ENCODE measurements around the gene NEDD1. TPM values are rescaled to one million over a fixed set of nuclear protein-coding genes. Genes with fewer than 3 reads are reported as not detected.

The NEDD1 gene, protein sequence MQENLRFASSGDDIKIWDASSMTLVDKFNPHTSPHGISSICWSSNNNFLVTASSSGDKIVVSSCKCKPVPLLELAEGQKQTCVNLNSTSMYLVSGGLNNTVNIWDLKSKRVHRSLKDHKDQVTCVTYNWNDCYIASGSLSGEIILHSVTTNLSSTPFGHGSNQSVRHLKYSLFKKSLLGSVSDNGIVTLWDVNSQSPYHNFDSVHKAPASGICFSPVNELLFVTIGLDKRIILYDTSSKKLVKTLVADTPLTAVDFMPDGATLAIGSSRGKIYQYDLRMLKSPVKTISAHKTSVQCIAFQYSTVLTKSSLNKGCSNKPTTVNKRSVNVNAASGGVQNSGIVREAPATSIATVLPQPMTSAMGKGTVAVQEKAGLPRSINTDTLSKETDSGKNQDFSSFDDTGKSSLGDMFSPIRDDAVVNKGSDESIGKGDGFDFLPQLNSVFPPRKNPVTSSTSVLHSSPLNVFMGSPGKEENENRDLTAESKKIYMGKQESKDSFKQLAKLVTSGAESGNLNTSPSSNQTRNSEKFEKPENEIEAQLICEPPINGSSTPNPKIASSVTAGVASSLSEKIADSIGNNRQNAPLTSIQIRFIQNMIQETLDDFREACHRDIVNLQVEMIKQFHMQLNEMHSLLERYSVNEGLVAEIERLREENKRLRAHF
- 15.0 and 16.3 TPM in 2 replicates for total RNA-seq

DNA sequence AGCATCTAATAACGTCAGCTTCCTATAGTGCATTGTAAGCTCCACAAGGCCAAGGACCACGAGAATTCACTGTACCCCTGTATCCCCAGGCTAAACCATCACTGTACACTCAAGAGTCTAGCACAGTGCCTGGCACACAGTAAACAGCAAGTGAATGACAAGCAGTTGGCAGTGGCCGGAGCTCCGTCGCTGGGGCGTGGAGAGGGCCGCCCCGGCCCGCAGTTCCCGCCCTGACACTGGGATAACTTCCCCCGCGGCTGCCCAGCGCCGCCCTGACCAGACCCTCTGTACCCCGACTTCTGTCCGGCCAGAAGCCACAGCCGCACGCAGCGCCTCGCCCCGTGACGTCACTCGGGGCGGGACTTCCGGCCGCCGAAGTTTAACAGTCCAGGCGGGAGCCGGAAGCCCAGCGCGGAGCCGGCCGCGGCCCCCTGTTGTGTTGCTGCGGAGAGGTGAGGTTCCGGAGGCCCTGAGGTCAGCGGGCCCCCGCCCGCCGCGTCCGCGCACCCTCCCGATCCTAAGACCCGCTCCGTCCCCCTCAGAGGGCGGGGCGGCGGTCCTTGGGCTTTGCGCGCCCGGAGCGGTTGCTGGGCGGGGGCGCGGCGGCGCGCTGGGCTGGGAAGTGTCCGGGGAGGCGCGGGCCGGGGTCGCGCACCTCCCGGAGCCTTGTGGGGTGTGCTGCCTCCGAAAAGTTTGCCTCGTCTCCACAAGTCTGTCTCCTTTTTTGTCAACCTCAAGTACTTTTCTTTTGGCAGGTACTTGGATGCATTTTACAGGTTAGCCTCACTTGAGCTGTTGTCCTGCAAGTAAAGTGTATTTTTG lies at the start of gene NEDD1:
Gene NEDD1, plus strand, starts transcription at position 409 of the 822 bp plus-strand sequence. CDS start 2,503 bp downstream, outside the sequence.
- TF ChIP-seq, protein P1, sequence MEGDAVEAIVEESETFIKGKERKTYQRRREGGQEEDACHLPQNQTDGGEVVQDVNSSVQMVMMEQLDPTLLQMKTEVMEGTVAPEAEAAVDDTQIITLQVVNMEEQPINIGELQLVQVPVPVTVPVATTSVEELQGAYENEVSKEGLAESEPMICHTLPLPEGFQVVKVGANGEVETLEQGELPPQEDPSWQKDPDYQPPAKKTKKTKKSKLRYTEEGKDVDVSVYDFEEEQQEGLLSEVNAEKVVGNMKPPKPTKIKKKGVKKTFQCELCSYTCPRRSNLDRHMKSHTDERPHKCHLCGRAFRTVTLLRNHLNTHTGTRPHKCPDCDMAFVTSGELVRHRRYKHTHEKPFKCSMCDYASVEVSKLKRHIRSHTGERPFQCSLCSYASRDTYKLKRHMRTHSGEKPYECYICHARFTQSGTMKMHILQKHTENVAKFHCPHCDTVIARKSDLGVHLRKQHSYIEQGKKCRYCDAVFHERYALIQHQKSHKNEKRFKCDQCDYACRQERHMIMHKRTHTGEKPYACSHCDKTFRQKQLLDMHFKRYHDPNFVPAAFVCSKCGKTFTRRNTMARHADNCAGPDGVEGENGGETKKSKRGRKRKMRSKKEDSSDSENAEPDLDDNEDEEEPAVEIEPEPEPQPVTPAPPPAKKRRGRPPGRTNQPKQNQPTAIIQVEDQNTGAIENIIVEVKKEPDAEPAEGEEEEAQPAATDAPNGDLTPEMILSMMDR (IDR thresholded peaks at IDR 0.05), result no peak
- H3K36me3 Mint-ChIP-seq (ENCODE audit: low read depth), result peaks cover 11% of the 10 kb centered on the region
- CTCF ChIA-PET, result no interaction called here
- intact Hi-C loops (cut with micrococcal nuclease), result loop anchor here (2.0 to 10.0 kb wide), 8 partner anchors 325 to 1835 kb away; partner anchors contain the start of genes APAF1, FGD6, IKBIP and LTA4H
- H3K27ac Mint-ChIP-seq, result peak within 1 kb of the TSS; percentile 91
- H3K4me3 Mint-ChIP-seq, result peak within 1 kb of the TSS; percentile 95
- DNase-seq, result peak; percentile 85
- POLR2A ChIA-PET, result no interaction called here
- H3K4me1 Mint-ChIP-seq, result peaks cover 41% of the 10 kb centered on the region
- ATAC-seq (ENCODE audit: low read depth), result peak; percentile 85
- H3K9me3 Mint-ChIP-seq, result no peaks in the 10 kb centered on the region
- peaks cover 2% of the 10 kb centered on the region for H3K27me3 Mint-ChIP-seq

DNA sequence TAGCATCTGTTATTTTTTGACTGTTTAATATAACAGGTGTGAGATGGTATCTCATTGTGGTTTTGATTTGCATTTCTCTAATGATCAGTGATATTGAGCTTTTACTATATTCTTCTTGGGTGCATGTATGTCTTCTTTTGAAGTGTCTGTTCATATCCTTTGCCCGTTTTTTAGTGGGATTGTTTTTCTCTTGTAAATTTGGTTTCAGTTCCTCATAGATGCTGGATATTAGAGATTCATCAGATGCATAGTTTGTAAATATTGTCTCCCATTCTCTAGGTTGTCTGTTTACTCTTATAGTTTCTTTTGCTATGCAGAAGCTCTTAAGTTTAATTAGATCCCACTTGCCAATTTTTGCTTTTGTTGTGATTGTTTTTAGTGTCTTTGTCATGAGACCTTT lies 48.9 kb upstream of the NEDD1 start:
- POLR2A ChIA-PET, result no interaction called here
- CTCF ChIA-PET, result no interaction called here
- intact Hi-C loops (cut with micrococcal nuclease), result no loop called here

DNA sequence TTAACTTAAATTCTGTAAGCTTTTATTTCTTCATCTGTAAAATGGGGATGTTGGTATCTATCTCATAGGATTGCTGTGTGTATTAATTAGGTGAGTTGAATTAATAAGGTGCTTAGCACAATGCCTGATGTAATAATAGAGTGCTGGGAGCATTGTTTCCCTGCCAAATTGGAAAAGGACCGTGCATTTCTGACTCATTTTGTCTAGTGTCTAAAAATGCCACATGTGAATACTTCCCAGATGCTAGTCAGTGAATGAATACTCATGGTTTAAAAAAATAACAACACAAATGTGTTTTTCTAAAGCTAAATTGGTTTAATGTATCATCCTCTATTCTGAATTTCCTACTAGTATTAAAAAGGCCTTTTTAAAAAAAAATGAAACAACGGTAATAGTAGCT lies 45.4 kb upstream of the NEDD1 start:
- ChIA-PET POLR2A (no interaction called here), CTCF (no interaction called here)
- TF ChIP-seq, protein P1 (IDR thresholded peaks at IDR 0.05), result no peak
- Mint-ChIP-seq H3K4me3 (no peak overlapping the region), H3K27ac (no peak overlapping the region), H3K27me3 (peaks cover 12% of the 10 kb centered on the region), H3K36me3 (ENCODE audit: low read depth) (no peaks in the 10 kb centered on the region), H3K9me3 (peaks cover 13% of the 10 kb centered on the region), H3K4me1 (no peaks in the 10 kb centered on the region)
- no peak for ATAC-seq (ENCODE audit: low read depth)
- DNase-seq, result no peak
- intact Hi-C loops (cut with micrococcal nuclease), result no loop called here

More for the DNA sequence above, 48.9 kb upstream of the NEDD1 start:
- no peak overlapping the region for H3K4me3 Mint-ChIP-seq
- H3K36me3 Mint-ChIP-seq (ENCODE audit: low read depth), result no peaks in the 10 kb centered on the region
- H3K27me3 Mint-ChIP-seq, result peaks cover 3% of the 10 kb centered on the region
- H3K9me3 Mint-ChIP-seq, result peaks cover 15% of the 10 kb centered on the region
- no peak for ATAC-seq (ENCODE audit: low read depth)
- H3K27ac Mint-ChIP-seq, result no peak overlapping the region
- TF ChIP-seq, protein P1 (IDR thresholded peaks at IDR 0.05), result no peak
- H3K4me1 Mint-ChIP-seq, result no peaks in the 10 kb centered on the region
- DNase-seq, result no peak

DNA sequence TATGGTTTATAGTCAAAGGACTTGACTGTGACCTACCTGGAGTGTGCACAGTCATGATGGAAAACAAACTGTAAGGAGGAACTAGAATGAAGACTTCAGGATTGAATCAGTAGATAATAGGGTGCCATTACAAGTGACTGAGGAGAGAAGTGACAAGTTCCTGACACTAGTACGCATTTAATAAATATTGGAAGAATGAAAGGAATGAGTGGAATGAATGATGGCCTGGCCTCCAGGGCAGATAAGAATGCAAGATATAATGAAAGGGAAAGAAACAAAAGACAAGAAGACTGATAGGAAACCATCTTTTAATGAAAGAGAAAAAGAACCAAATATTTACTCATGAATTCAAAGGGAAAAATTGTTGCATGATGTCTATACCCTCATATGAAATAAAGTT lies 44.7 kb upstream of the NEDD1 start:
- H3K9me3 Mint-ChIP-seq, result peaks cover 10% of the 10 kb centered on the region
- POLR2A ChIA-PET, result no interaction called here
- intact Hi-C loops (cut with micrococcal nuclease), result no loop called here

More for the DNA sequence above, 44.7 kb upstream of the NEDD1 start:
- Mint-ChIP-seq H3K27ac (no peak overlapping the region), H3K36me3 (ENCODE audit: low read depth) (no peaks in the 10 kb centered on the region), H3K4me1 (no peaks in the 10 kb centered on the region), H3K27me3 (peaks cover 12% of the 10 kb centered on the region), H3K4me3 (no peak overlapping the region)
- CTCF ChIA-PET, result no interaction called here
- TF ChIP-seq, protein P1 (IDR thresholded peaks at IDR 0.05), result no peak
- DNase-seq (no peak), ATAC-seq (ENCODE audit: low read depth) (no peak)
